Left lung (tissue), 14 donors: ENCODE results near the gene DUSP28. TPM values are rescaled to one million over a fixed set of nuclear protein-coding genes. Genes with fewer than 3 reads are reported as not detected.
A peak's percentile ranks its signal among the peaks of the same experiment; 100 is the strongest.

Experiments used
- ATAC-seq: fragments of 200-7000 bp; cut with Tn5 transposase; one replicate; pipeline ENCODE4 v1.9.1; 2020; ENCODE audit warnings: moderate library complexity
- DNase-seq, 4 donors: peaks; one replicate each; pipeline ENCODE4 v3.0.0-alpha.2; 2013 to 2020
- H3K27ac ChIP-seq, 2 donors: fragments of 200-600 bp; sonication (generic) in 1 of 2; one replicate each; pipeline versions ENCODE4 v1.5.0 to v1.8.0; 2020 to 2021
- H3K27me3 ChIP-seq, 2 donors: fragments of 200-600 bp; sonication (generic) in 1 of 2; one replicate each; pipeline versions ENCODE4 v1.5.0 to v1.8.0; 2020 to 2021
- H3K36me3 ChIP-seq, 2 donors: fragments of 200-600 bp; sonication (generic) in 1 of 2; one replicate each; pipeline versions ENCODE4 v1.5.0 to v1.8.0; 2020 to 2021
- H3K4me1 ChIP-seq, 2 donors: fragments of 200-600 bp; one replicate each; pipeline ENCODE4 v1.8.0; 2021
- H3K4me3 ChIP-seq, 2 donors: fragments of 200-600 bp; sonication (generic) in 1 of 2; one replicate each; pipeline versions ENCODE4 v1.5.0 to v1.8.0; 2020 to 2021; ENCODE audit warnings: mild to moderate bottlenecking in 1 of 2
- H3K9me3 ChIP-seq, 2 donors: fragments of 200-600 bp; sonication (generic) in 1 of 2; one replicate each; pipeline versions ENCODE4 v1.5.0 to v1.8.0; 2020 to 2021
- CTCF ChIP-seq, 2 donors: fragments of 200-600 bp; sonication (generic) in 1 of 2; IDR thresholded peaks; one replicate each; pipeline versions ENCODE4 v1.5.0 to v1.8.0; 2021; ENCODE audit warnings: antibody characterized with exemption in 2 of 2
- intact Hi-C, 2 donors: fragments of 100-400 bp; cut with DNase I; formaldehyde crosslinking; loops; one replicate each; pipeline versions ENCODE4 v1.11.2 to v1.14.2; 2022
- long read RNA-seq, 12 donors: library from polyadenylated mRNA in 2 of 12; unstranded in 2 of 12; transcript quantifications; one replicate each; pipeline ENCODE4 v2.0.0 and lab custom pipeline, GENCODE V29; 2019 to 2026
- polyA plus RNA-seq, 6 donors: library from polyadenylated mRNA; unstranded; fragments of 120-200 nt; gene quantifications; one replicate each; pipeline ENCODE4 v1.2.1, GENCODE V29; 2013; ENCODE audit not compliant: insufficient read length in 6 of 6
- total RNA-seq, 2 donors: library from RNA; stranded (reverse); fragmentation: NEBNext Ultra II Directional; extraction: Animal tissue kit (Norgen Biotek cat#: 25700); gene quantifications; one replicate each; pipeline ENCODE4 v1.2.1, GENCODE V29; 2021
- donor health status: DM: no; HTN: yes; CAD: no.
- donor health status: DM: no; HTN: no; CAD: no.

The DUSP28 gene
- total RNA-seq = 1 to 10 TPM; 2.4 to 3.5 TPM
- 1 to 10 TPM; 4.5 to 7.6 (median 6.4) TPM for polyA plus RNA-seq
- long read RNA-seq, donor 1, partial matches to known transcripts = 0 of 1 reads
- long read RNA-seq, donor 1, other reads (novel, unspliced or antisense) = 0 of 1 reads
- long read RNA-seq, donor 2, partial matches to known transcripts = 0 of 3 reads
- long read RNA-seq, donor 2, other reads (novel, unspliced or antisense) = 0 of 3 reads
- long read RNA-seq, donor 3, partial matches to known transcripts = 0 of 2 reads
- long read RNA-seq, donor 3, other reads (novel, unspliced or antisense) = 0 of 2 reads
- long read RNA-seq, donor 4, partial matches to known transcripts = 0 of 5 reads
- long read RNA-seq, donor 4, other reads (novel, unspliced or antisense) = 0 of 5 reads
- long read RNA-seq, donor 5, partial matches to known transcripts = 0 of 2 reads
- long read RNA-seq, donor 5, other reads (novel, unspliced or antisense) = 0 of 2 reads
- long read RNA-seq, donor 6, partial matches to known transcripts = 0 of 7 reads
- long read RNA-seq, donor 6, other reads (novel, unspliced or antisense) = 0 of 7 reads
- long read RNA-seq, donor 7, partial matches to known transcripts = 0 of 2 reads
- long read RNA-seq, donor 7, other reads (novel, unspliced or antisense) = 0 of 2 reads
- long read RNA-seq, donor 8, partial matches to known transcripts = 0 of 1 reads
- long read RNA-seq, donor 8, other reads (novel, unspliced or antisense) = 0 of 1 reads
- long read RNA-seq, donor 9, partial matches to known transcripts = 0 of 1 reads
- long read RNA-seq, donor 9, other reads (novel, unspliced or antisense) = 0 of 1 reads
- long read RNA-seq, donor 10, partial matches to known transcripts = 0 of 3 reads
- long read RNA-seq, donor 10, other reads (novel, unspliced or antisense) = 0 of 3 reads
- long read RNA-seq, donor 11, partial matches to known transcripts = 0 of 3 reads
- long read RNA-seq, donor 11, other reads (novel, unspliced or antisense) = 0 of 3 reads
- long read RNA-seq, donor 12, partial matches to known transcripts = 0 of 3 reads
- long read RNA-seq, donor 12, other reads (novel, unspliced or antisense) = 0 of 3 reads

GRCh38 chr2:240560084-240560479 lies at the start of gene DUSP28:
DUSP28 (plus strand) TSS chr2:240560357; CDS start chr2:240560685, 328 bp downstream.
- Histone ChIP-seq H3K27me3 (peaks cover 0 to 6% of the 10 kb centered on the region in 2 donors), H3K27ac (peak within 1 kb of the TSS; percentile 96 to 98), H3K9me3 (no peaks in the 10 kb centered on the region), H3K36me3 (no peaks in the 10 kb centered on the region), H3K4me1 (peaks cover 28 to 75% of the 10 kb centered on the region in 2 donors), H3K4me3 (peak within 1 kb of the TSS; percentile 69 to 78)
- DNase-seq (peak; percentile 75 to 99 (median 92)), ATAC-seq (peak; percentile 84)
- intact Hi-C loops = no loop called here
- no peak for TF ChIP-seq CTCF (IDR thresholded peaks at IDR 0.05)

- ATAC-seq = no peak
- Histone ChIP-seq H3K9me3 (no peaks in the 10 kb centered on the region), H3K27ac (no peak overlapping the region), H3K4me3 (no peak overlapping the region), H3K4me1 (peaks cover 0 to 11% of the 10 kb centered on the region in 2 donors), H3K36me3 (peaks cover 0 to 17% of the 10 kb centered on the region in 2 donors), H3K27me3 (no peaks in the 10 kb centered on the region)
- DNase-seq = peak in 1 of 4 donors; percentile 39
- intact Hi-C loops = no loop called here
- TF ChIP-seq CTCF (IDR thresholded peaks at IDR 0.05) = no peak
Measured at GRCh38 chr2:240510513-240511210, 49.5 kb upstream of the DUSP28 start.

- Histone ChIP-seq H3K27ac (no peak overlapping the region), H3K9me3 (no peaks in the 10 kb centered on the region), H3K4me3 (no peak overlapping the region), H3K36me3 (peaks cover 0 to 17% of the 10 kb centered on the region in 2 donors), H3K4me1 (peaks cover 0 to 11% of the 10 kb centered on the region in 2 donors), H3K27me3 (no peaks in the 10 kb centered on the region)
- intact Hi-C loops = no loop called here
- DNase-seq (peak in 1 of 4 donors; percentile 71), ATAC-seq (no peak)
- TF ChIP-seq CTCF (IDR thresholded peaks at IDR 0.05) = no peak
Measured at GRCh38 chr2:240511351-240512108, 48.6 kb upstream of the DUSP28 start.

- DNase-seq (no peak), ATAC-seq (no peak)
- intact Hi-C loops = no loop called here
- peaks cover 0 to 17% of the 10 kb centered on the region in 2 donors for H3K36me3 ChIP-seq
- no peak overlapping the region for H3K27ac ChIP-seq
- no peak for TF ChIP-seq CTCF (IDR thresholded peaks at IDR 0.05)
- no peaks in the 10 kb centered on the region for H3K9me3 ChIP-seq
- peaks cover 0 to 11% of the 10 kb centered on the region in 2 donors for H3K4me1 ChIP-seq
- H3K4me3 ChIP-seq = no peak overlapping the region
- H3K27me3 ChIP-seq = no peaks in the 10 kb centered on the region
Measured at GRCh38 chr2:240512109-240512485, 48.1 kb upstream of the DUSP28 start.
